Heart right ventricle (tissue), 16 donors: ENCODE results near the gene CD300LF. TPM values are rescaled to one million over a fixed set of nuclear protein-coding genes. Genes with fewer than 3 reads are reported as not detected.

ENCODE experiments used
- ATAC-seq, 8 donors: fragments of 200-7000 bp; cut with Tn5 transposase; one replicate each; pipeline ENCODE4 v1.9.1; 2020; ENCODE audit warnings: mild to moderate bottlenecking in 8 of 8, moderate library complexity in 8 of 8, moderate number of reproducible peaks in 1 of 8
- DNase-seq, 2 donors: peaks; one replicate each; pipeline ENCODE4 v3.0.0-alpha.2; 2020
- H3K27ac ChIP-seq, 10 donors: fragments of 200-600 bp; sonication (generic) in 2 of 10; one replicate each; pipeline versions ENCODE4 v1.5.0 to v1.8.0; 2020 to 2022; ENCODE audit warnings: mild to moderate bottlenecking in 3 of 10
- H3K27me3 ChIP-seq, 7 donors: fragments of 200-600 bp; one replicate each; pipeline ENCODE4 v1.8.0; 2021 to 2022; ENCODE audit warnings: mild to moderate bottlenecking in 2 of 7
- H3K36me3 ChIP-seq, 9 donors: fragments of 200-600 bp; sonication (generic) in 1 of 9; one replicate each; pipeline versions ENCODE4 v1.5.0 to v1.8.0; 2020 to 2022; ENCODE audit warnings: mild to moderate bottlenecking in 2 of 9
- H3K4me1 ChIP-seq, 9 donors: fragments of 200-600 bp; sonication (generic) in 1 of 9; one replicate each; pipeline versions ENCODE4 v1.5.0 to v1.8.0; 2020 to 2022; ENCODE audit warnings: mild to moderate bottlenecking in 4 of 9
- H3K4me3 ChIP-seq, 10 donors: fragments of 200-600 bp; sonication (generic) in 2 of 10; one replicate each; pipeline versions ENCODE4 v1.5.0 to v1.8.0; 2020 to 2022; ENCODE audit warnings: mild to moderate bottlenecking in 7 of 10, moderate library complexity in 2 of 10
- H3K9me3 ChIP-seq, 11 donors: fragments of 200-600 bp in 10 of 11; sonication (generic) in 2 of 11; one replicate each; pipeline versions ENCODE4 v1.5.0 to v1.8.0; 2013 to 2022; ENCODE audit warnings: mild to moderate bottlenecking in 2 of 11, control low read depth in 1 of 11, moderate library complexity in 1 of 11
- CTCF ChIP-seq, 9 donors: fragments of 200-600 bp; sonication (generic) in 2 of 9; IDR thresholded peaks; one replicate each; pipeline versions ENCODE4 v1.5.0 to v1.8.0; 2021 to 2022; ENCODE audit warnings: antibody characterized with exemption in 9 of 9, mild to moderate bottlenecking in 5 of 9, moderate library complexity in 1 of 9
- WGBS, 2 donors: extraction: QIAGEN DNeasy Blood & Tissue Kit; methylation state at CpG; one replicate each; pipeline ENCODE4 v1.1.7; 2013; ENCODE audit warnings: inconsistent platforms in 1 of 2; 5-methylcytosine and 5-hydroxymethylcytosine counted together
- intact Hi-C, 10 donors: fragments of 100-400 bp; cut with DNase I; formaldehyde crosslinking; loops; one replicate each; pipeline versions ENCODE4 v1.11.1 to v1.14.2; 2022
- polyA plus RNA-seq, 2 donors: library from polyadenylated mRNA; stranded (reverse); fragments of 200-250 nt; gene quantifications; one replicate each; pipeline ENCODE4 v1.2.3, GENCODE V29; 2013
- total RNA-seq, 10 donors: library from RNA; stranded (reverse); fragmentation: NEBNext Ultra II Directional in 3 of 10; extraction: Animal tissue kit (Norgen Biotek cat#: 25700) in 3 of 10; gene quantifications; one replicate each; pipeline versions ENCODE4 v1.2.1 to v1.2.4, GENCODE V29; 2021 to 2023
- donor health status: Arrhythmogenic right ventricular cardiomyopathy.
- donor health status: ischemic (EF 13 %, LVEDD 7.1; RV severe dilation, severe dysfunction).
- donor health status: healthy with polysubstance abuse.
- donor health status: DM: no; HTN: yes; CAD: no.
- donor health status: DM: no; HTN: no; CAD: no.
- donor health status: ischemic (EF 25% LVEDD 6.9; RV normal size, moderate dysfunction).
- donor health status: ischemic (EF 25% LVEDD 5.7; RV mildly dilated, moderate dysfunction).
- donor health status: healthy.
- donor health status: DM: yes; HTN: yes; CAD: no.
- donor health status: Ischemic cardiomyopathy.
- donor health status: ischemic (EF 35%, LVEDD 5.7; RV mildly dilated, moderate dysfunction).
- donor health status: nonischemic (EF 11% LVEDD 7.7; RV severe dilation, severe dysfunction).
- donor health status: DM: yes; HTN: yes; CAD: no.
- donor health status: PGD.
- donor health status: ischemic (EF 29% LVEDD 5.4; RV normal size, mild dysfunction).
- donor health status: nonischemic (EF 23%, LVEDD 6.1; RV moderate dilation, normal function).

Gene CD300LF
- total and polyA plus RNA-seq, 12 donors: 0.13 to 4.5 (median 0.34) TPM; not detected in 3

- Histone ChIP-seq H3K36me3 (no peaks in the 10 kb centered on the region), H3K4me3 (no peak overlapping the region), H3K9me3 (no peaks in the 10 kb centered on the region), H3K4me1 (peaks cover 4 to 91% (median 36%) of the 10 kb centered on the region in 9 donors), H3K27me3 (peaks cover 0 to 33% (median 25%) of the 10 kb centered on the region in 7 donors), H3K27ac (peak overlapping the region in 1 of 10 donors; percentile 85)
- 76 to 77% methylated on average over 2 of the region's 2 CpGs for WGBS, 2 donors
- intact Hi-C loops: loop anchor here in 8 of 10 donors (1.0 to 10.0 kb wide), 10 partner anchors 25 to 539 kb away; partner anchors contain the start of gene RPL38 (in 1 of the 8)
- TF ChIP-seq CTCF (IDR thresholded peaks at IDR 0.05): no peak
- ATAC-seq (no peak), DNase-seq (no peak)
Measured at GRCh38 chr17:74743755-74744154, 31.0 kb upstream of the CD300LF start.

GRCh38 chr17:74742978-74743545 is 30.3 kb upstream of the CD300LF start:
- peaks cover 7 to 97% (median 42%) of the 10 kb centered on the region in 9 donors for H3K4me1 ChIP-seq
- intact Hi-C loops: loop anchor here in 4 of 10 donors (5.0 to 10.0 kb wide), 5 partner anchors 39 to 538 kb away; partner anchors contain the start of gene RPL38 (in 1 of the 4)

GRCh38 chr17:74742153-74742515 is 29.4 kb upstream of the CD300LF start:
- DNase-seq (no peak), ATAC-seq (no peak)
- intact Hi-C loops: loop anchor here in 4 of 10 donors (5.0 to 10.0 kb wide), 5 partner anchors 40 to 537 kb away; partner anchors contain the start of gene RPL38 (in 1 of the 4)
- Histone ChIP-seq H3K27me3 (peaks cover 0 to 49% (median 41%) of the 10 kb centered on the region in 7 donors), H3K9me3 (no peaks in the 10 kb centered on the region), H3K36me3 (no peaks in the 10 kb centered on the region), H3K4me1 (peaks cover 7 to 97% (median 43%) of the 10 kb centered on the region in 9 donors), H3K27ac (peak overlapping the region in 5 of 10 donors; percentile 23 to 85 (median 37)), H3K4me3 (peak overlapping the region in 1 of 10 donors; percentile 9)
- WGBS, 2 donors: 33 to 35% methylated on average over 4 of the region's 4 CpGs
- TF ChIP-seq CTCF (IDR thresholded peaks at IDR 0.05): no peak

More at GRCh38 chr17:74742978-74743545, 30.3 kb upstream of the CD300LF start:
- H3K27me3 ChIP-seq: peaks cover 0 to 39% (median 32%) of the 10 kb centered on the region in 7 donors
- H3K36me3 ChIP-seq: no peaks in the 10 kb centered on the region
- TF ChIP-seq CTCF (IDR thresholded peaks at IDR 0.05): no peak
- no peak for DNase-seq
- H3K27ac ChIP-seq: peak overlapping the region in 2 of 10 donors; percentile 46 to 85
- no peak overlapping the region for H3K4me3 ChIP-seq
- H3K9me3 ChIP-seq: no peaks in the 10 kb centered on the region
- 90 to 93% methylated on average over 9 of the region's 9 CpGs for WGBS, 2 donors
- ATAC-seq: no peak

- Histone ChIP-seq H3K27ac (peak overlapping the region in 1 of 10 donors; percentile 85), H3K9me3 (no peaks in the 10 kb centered on the region), H3K27me3 (peaks cover 0 to 58% (median 52%) of the 10 kb centered on the region in 7 donors), H3K36me3 (no peaks in the 10 kb centered on the region), H3K4me3 (no peak overlapping the region), H3K4me1 (peaks cover 7 to 99% (median 45%) of the 10 kb centered on the region in 9 donors)
- 80 to 84% methylated on average over 17 of the region's 17 CpGs for WGBS, 2 donors
- TF ChIP-seq CTCF (IDR thresholded peaks at IDR 0.05): no peak
- DNase-seq: no peak
- no peak for ATAC-seq
- intact Hi-C loops: loop anchor here in 4 of 10 donors (5.0 to 10.0 kb wide), 5 partner anchors 41 to 536 kb away; partner anchors contain the start of gene RPL38 (in 1 of the 4)
Measured at GRCh38 chr17:74740641-74741387, 28.1 kb upstream of the CD300LF start.
